ENCODE results near the gene RFXANK.
"Not testable (repeated sequence)": the region's sequence is repeated elsewhere in the genome, so short reads cannot be mapped to it uniquely, and the experiment has no call there.

RFXANK gene, protein sequence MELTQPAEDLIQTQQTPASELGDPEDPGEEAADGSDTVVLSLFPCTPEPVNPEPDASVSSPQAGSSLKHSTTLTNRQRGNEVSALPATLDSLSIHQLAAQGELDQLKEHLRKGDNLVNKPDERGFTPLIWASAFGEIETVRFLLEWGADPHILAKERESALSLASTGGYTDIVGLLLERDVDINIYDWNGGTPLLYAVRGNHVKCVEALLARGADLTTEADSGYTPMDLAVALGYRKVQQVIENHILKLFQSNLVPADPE

DNA sequence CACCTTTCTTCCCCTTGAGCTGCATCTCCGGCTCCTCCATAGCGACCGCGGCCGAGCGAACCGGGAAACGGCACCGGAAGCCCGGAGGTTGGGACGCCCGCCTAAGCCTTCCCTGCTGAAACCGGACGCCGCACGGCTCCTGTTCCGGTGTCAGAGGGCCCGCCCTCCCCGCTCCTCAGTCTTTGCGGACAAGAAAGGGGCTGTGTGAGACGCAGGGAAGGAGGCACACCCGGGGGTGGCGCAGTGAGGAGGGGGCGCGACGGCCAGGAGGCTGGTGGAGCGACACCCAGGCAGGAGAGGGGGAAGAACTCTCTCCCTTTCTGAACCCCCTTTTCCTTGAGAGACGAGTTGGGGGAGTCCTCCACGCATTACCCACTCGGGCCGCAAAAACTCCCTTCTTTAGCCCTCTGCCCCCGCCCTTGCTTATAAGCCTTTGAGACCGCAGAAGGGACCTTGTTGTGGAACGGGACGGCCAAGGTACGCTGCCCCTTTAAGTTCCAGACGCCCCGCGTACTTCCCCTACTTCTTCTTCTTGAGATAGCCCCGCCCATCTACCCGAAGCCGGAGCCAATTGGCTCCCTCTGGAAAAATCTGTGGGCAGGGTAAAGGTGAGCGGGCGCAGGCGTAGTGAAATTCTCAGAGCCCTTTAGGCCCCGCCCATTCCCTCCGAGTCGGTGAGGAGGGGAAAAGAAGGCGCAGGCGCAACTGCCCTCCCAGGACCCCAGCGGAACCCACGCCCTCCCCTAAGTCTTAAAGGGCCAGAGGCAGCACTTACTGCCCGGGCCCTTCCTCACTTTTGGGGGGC, at the start of gene RFXANK, which contains the start of gene BORCS8:
RFXANK (plus strand) TSS at position 181 of the 805 bp plus-strand sequence. CDS start 1,689 bp downstream, outside the sequence.
BORCS8 (minus strand) TSS at position 75 of the 805 bp plus-strand sequence; CDS start at position 40, 35 bp downstream.
- DNase-seq, result peak; percentile 97

DNA sequence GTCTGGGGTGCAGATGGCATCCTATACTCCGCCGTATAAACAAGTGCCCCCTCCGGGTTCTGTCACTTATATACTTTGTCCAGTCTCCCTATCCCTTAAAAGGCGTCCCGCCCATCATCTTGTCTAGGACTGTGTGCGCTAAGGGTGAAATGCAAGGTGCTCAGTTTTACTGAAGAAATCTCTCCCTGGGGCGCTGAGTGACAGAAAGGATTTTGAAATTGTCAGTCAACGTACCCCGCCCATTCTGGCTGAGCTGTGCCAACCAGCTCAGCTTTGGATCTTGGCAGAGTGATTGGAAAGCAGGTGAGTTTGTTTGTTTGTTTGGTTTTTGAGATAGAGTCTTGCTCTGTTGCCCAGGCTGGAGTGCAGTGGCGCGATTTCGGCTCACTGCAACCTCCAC, 49.7 kb upstream of the RFXANK start:
- DNase-seq, result no peak

DNA sequence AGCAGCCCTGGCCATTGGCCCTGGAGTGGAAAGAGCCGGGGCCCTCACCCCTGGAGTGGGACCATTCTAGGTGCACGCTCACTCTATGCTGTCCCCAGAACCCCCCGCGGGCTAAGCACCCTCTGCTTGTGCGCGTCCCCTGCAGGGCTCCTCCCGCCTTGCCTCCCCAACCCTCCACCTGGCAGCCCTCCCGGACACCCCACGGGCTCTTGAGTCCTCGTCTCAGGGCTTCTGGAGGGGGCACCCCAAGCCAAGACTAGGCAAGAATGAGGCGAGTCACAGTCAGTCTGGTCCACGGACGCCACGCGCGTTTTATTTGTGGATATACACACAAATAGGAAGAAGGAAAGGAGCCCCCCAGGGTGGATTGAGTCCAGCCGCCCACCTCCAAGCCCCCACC, 46.8 kb upstream of the RFXANK start:
- DNase-seq, result no peak

DNA sequence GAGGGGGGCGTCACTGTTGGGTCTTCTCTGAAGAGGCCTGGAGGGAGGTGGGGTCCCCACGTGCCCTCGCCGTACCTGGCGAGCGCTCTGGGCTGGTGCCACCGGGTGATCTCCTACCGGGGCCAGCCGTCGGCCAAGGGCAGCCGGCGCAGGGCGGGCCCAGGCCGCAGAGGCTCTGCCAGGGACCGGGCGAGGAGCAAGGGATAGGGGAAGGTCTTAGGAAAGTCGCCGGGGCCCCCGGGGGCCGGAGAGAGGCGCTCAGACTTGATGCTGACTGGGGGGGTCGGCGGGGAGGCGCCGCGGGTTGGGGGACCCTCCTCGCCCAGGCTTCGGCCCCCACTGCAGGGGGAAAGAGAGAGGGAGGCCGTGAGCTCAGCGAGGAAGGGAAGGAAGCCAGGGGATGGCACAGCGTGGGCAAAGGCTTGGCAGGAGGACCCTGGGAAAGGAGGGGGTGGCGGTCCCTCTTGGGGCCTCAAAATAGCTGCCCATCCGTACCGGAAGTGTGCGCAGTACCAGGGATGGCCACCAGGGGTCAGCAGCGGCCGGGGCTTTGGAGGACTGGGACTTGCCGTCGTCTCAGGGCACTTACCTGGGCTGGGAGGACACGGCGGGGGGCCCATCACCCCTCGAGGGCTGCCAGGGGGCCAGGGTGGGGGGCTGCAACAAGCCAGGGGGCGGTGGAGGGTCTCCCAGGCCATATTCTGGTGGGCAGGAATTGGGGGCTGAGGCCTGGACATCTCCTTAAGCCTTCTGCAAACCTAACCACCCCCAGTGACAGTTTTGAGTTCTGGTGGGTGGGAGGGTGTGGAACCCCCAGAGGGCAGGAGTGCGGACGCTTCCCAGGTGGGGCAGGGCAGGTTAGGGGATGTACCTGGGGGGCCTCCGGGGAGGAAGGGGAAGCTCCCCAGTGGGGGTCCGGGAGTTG, 46.1 kb upstream of the RFXANK start:
- peak; percentile 86 for DNase-seq

DNA sequence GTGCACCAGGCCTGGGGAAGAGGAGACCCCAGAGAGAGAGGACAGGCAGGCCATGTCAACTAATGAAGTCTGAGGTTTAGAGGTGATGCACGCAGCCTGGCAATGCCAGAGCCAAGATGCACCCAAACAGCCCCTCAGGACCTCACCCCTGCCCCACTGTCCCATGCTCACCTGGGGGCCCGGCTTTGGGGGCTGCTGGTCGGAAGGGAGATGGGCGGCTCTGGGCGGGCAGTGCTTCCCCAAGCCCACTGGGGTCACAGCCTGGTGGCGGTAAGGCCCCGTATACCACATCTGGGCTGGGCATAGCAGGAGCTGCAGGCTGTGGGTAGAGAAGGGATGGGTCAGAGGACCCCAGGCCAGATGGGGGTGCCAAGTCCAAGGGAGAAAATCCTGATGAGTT, 45.2 kb upstream of the RFXANK start:
- no peak for DNase-seq

DNA sequence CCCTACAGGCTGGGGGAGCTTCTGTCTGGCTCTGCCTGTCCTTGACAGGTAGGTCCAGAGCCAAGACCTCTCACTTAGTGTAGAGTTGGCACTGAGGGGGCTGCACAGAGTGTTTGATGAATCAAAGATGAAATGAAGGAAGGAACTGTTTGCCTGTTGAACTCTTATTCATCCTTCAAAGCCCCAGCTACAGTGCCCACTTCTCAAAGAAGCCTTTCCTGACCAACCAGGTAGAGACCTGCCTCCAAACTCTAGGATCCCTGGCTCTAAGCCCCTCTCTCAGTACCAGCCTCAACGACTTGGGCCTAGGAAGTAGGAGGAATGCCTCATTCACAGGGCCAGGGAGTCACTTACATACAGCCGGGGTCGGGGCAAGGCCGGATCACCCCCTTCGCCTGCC, 44.7 kb upstream of the RFXANK start:
- DNase-seq, result no peak

DNA sequence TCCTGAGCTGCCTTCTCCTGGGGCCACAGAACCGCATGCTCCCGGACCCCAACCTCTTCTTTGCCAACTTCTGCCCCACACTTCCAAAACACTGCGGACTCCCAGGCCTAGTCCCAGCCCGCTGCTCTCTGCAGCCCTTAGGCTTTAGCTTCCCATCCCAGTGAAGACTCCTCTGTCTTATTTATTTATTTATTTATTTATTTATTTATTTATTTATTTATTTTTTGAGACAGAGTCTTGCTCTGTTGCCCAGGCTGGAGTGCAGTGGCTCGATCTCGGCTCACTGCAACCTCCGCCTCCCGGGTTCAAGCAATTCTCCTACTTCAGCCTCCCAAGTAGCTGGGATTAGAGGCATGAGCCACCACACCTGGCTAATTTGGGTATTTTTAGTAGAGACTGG, 43.6 kb upstream of the RFXANK start:
- DNase-seq, result not testable (repeated sequence)

DNA sequence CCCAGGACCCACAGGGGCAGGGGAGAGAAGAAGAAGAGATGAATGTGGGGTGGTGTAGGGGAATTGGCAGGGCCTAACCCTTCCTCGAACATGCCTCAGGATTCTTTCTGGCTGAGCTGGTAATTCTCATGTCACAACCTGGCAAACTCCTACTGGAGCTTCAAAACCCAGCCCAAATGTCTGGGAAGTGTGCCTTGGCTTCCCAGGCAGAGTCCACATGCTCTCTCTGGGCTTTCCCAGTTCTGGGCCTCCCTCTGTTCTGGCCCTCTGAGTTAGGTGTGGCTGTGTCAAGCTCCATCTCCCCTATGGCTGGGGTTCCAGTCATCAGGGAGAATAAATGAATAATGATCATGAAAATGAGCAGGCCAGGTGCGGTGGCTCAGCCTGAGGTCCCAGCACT, 42.6 kb upstream of the RFXANK start:
- DNase-seq, result no peak

DNA sequence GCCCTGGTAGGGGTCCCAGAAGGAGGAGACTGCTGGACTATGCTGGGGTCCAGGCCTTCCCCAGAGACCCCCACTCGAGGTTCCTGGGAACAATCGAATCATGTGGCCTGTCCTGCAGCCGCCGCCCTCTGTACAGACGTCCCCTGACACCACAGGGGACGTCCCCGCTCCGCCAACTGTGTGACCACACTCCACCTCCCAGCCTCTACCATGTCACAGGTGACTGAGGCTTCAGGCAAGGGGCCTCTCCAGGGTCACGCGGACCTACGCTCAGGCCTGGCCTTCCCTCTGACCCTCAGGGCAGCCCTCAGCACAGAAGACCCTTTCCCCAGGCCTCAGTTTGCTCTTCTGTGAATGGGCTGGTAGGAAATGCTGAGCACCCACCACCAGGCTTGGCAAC, 40.6 kb upstream of the RFXANK start:
- DNase-seq, result no peak

DNA sequence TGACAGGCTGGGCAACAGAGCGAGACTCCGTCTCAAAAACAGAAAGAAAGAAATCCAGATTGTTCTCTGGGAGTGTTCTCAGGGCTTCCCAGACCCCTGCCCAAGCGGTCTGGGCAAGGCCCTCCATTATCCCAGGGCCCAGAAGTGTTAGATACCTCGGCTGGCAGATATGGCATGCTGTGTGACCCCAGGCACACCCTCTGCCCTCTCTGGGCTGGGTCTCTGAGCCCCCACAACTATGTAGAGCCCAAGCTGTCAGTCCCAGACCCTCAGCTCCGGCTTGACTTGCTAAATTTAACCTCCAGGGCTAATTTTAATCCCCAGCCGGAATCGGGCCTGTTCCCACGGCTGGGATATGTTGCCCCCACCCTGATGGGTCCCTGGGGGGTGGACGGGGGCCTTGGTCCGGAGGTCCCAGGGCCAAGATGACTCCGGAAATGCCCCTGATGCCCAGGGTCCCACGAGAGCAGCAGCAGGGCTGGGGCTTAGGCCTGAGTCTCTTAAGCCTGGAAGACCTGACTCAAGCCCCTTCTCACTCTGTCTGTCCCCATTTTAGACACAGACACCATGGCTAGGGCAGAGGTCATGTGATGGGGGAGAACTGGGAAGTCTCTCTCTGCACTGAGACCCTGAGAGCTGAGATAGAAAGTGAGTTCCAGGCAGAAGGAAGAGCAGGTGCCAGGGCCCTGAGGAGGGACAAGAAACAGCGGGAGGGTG, 39.2 kb upstream of the RFXANK start:
- DNase-seq, result no peak

DNA sequence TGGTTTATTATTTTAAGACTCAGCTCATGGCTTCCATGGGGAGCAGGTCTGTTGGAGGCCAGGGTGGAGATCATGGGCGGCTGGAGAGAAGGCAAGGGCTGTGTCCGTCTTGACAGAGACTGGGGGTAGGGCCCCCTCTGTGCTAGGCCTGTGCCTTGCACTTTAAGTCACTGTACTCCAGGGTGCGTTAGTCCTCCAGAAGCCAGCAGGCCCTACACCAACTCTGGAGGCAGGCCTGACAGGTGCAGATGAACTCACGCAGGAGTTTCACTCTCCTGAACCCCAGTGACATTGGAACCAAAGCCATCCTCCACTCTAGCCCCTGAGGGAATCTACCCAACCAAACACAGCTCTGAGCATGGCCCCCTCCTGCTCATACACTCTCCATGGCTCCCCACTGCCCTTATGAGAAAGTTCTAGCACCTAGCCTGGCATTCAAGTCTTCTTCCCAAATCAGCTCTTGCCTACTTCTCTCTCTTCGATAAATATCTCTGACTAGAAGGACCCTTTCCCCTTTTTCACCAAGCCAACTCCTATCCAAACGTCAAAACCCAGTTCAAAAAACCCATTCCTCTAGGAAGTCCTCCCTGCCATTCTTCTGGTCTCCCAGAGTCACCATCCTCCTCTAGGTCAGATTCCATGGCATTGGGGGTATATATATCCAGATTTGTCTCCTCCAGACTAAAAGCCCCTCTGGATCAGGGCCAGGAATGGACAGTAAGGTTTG, 37.1 kb upstream of the RFXANK start:
- DNase-seq, result no peak

DNA sequence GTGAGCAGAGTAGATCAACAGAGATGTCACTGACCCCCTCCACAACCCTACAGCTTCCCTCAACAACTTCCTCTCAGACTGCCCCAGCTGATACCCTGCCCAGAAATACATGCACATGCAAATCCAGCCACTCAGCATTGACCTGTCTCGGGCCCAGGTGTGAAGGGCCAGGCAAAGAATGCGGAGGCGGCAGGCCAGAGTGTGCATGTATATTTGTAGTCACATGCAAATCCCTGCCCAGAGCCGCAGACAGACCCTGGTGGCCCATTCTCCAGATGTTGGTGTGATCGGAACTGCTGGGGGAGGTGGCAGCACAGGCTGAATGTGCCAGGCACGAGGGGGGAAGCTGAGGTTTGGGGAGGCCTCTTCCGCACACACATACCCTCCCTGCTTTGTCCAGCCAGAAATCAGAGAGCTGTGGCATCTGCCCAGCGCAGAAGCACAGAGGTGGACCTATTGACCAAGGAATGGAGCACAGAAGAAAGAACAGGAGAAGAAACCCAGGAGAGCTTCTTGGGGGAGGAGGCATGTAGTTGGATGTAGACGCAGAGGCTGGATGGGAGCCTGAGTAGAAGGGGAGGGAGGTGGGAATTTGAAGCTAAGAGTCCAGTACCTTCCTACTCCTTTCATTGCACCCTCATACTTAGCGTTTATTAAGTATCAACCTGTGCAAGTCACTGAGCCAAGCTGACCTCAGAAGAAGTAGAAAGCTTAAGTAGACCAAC, 36.4 kb upstream of the RFXANK start:
- no peak for DNase-seq

DNA sequence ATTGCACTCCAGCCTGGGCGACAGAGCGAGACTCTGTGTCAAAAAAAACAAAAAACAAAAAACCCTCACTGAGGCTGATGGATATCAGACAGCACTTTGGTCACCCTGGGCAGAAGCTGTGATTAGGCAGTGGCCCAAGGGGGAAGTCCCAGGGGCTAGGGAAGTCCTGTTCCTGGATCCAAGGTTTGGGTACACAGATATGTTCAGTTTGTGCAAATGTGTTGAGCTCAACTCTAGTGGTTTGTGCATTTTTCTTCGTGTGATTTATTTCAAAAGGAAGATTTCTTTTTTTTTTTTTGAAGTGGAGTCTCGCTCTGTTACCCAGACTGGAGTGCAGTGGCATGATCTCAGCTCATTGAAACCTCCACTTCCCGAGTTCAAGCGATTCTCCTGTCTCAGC, 34.2 kb upstream of the RFXANK start:
- no peak for DNase-seq

DNA sequence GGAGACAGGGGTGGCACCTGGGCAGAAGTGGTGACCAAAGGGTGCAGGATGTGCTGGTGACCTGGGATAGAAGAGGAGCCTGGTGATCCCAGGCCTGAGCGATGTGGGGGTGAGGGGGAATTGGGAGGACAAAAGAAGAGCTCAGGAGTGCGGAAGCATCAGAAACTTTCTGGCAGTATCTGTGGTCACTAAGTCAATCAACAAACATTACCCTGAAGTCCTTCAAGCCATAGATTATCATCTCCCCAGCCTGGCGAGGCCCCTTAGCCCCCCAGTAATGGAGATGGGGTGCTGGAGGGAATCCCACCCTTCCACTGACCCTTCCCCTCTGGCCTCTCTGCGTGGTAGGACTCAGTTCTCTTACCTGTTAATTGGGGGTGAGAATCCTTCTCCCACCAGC, 32.5 kb upstream of the RFXANK start:
- no peak for DNase-seq

DNA sequence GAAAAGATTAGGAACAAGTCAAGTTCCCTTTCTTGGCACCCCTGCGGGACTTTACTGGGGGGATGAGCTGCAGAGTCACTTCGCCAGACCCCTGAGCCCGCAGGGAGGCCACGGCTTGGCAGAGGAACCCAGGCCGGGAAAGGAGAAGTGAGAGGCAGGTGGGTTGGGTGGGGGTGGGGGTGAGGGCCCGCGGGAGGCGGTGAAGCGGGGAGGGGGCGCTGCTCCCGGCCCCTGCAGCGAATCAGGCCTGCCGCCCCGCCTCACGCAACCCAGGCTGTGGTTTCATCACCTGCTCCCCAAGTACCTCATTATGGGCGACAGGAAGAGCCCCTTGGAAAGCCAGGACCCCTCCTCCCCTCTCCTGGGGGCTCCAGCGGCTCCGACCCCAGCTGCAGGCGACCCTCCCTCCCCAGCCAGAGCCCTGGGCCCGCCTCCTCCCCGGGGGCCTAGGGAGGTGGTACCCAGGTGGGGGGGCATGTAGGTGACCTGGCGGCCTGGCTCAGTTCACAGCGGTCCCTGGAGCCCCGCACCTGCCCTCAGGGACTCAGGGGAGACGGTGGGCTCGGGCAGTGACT, 31.5 kb upstream of the RFXANK start:
- DNase-seq, result no peak

DNA sequence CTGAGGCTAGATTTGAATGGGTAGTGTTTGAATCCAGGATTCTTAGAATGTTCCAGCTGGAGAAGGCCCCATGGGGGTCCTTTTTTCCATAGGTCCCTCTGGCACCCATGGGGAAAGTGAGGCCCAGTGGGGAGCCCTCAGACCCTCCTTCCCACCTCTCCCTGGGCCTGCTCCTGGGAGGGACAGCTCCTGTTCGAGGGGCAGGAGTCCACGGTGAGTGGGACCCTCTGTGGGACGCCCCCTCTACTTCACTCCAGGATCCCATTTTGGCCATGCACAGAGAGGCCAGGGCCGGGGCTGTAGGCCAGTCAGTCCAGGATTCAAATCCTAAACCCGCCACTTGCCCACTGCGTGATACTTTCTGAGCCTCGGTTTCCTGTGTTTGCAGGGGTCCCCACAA, 29.6 kb upstream of the RFXANK start:
- no peak for DNase-seq

DNA sequence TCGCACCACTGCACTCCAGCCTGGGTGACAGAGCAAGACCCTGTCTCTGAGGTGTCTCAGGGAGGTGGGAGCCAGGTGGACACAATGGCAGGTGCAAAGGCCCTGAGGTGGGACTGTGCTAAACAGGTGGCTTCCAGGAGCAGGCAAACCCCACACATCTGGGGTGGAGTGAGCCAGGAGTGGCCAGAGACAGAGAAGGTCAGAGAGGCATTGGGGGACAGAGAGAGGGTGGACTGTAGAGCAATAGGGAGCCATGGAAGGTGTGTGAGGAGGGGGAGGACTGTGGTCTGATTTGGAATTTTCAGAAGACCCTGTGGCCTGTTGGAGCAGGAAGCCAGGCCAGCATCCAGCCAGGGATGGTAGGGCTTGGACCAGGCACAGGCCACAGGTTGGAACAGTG, 26.7 kb upstream of the RFXANK start:
- no peak for DNase-seq

DNA sequence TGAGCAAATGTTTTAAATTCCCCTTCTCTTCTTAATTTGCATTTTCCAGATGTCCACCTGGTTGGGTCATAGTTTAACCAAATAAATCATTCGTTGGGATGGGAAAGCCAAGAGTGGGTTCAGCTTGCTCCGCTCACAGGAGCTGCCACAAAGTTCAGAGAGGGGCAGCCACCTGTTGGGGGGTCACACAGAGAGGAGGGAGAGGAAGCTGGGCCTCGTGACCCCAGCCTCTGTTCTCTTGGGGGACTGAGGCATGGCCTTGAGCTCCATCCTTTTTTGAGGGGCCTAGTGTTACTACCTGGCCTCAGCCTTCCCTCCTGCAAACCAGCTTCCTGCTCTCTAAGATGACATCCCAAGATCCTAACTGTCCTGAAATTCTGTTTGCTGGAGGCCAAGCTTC, 24.4 kb upstream of the RFXANK start:
- no peak for DNase-seq

DNA sequence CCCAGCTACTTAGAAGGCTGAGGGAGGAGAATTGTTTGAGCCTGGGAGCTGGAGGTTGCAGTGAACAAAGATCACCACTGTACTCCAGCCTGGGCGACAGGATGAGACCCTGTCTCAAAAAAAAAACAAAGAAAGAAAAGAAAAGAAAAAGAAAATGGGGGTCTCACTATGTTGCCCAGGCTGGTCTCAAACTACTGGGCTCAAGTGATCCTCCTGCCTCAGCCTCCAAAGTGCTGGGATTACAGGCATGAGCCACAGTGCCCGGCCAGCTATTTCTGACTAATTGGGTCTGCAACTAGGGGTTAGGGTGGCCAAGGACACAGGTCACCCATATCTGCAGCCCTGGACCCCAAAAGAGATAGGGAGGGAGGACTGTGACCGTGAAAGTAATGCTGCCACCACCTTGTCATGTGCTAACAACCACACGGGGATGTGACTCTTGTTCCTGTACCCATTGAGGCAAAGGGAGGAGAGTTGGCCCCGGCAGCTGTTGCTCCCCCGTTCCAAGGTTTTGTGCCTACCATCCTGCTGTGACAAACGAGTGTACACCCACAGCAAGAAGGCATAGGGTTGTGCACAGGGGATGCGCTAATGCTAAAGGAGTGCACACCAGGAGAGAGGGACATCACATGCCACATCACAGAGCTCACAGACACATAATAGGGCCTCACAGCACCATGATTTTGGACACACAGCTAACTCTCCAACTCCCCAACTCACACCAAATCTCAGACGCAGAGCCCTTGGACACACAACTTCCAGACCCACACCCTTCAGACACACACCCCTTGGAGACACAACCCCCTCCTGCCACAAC, 22.6 kb upstream of the RFXANK start:
- no peak for DNase-seq

Measured in activated CD8-positive, alpha-beta memory T cell treated with anti-CD3 and anti-CD28 coated beads, Interleukin-2, amount 50 U/mL, for 4 hours (primary cell).